ENCODE data around the gene BTBD19. TPM values are rescaled to one million over a fixed set of nuclear protein-coding genes. Genes with fewer than 3 reads are reported as not detected.

BTBD19 gene
- total RNA-seq, 2 experiments from 2014 or later = 0.44 to 2.0 TPM

- Histone ChIP-seq H3K9me2 (ENCODE audit: insufficient read depth, low read length) (no peaks in the 10 kb centered on the region), H2AFZ (ENCODE audit: low read length) (no peak overlapping the region), H4K20me1 (ENCODE audit: insufficient read depth, low read length) (no peaks in the 10 kb centered on the region), H3K36me3 (ENCODE audit: insufficient read depth, low read length) (0 out of 2 replicates have a peak, but pooled peaks cover 7% of the 10 kb centered on the region), H3K4me1 (ENCODE audit: insufficient read depth, low read length, poor library complexity, severe bottlenecking) (peaks cover 9% of the 10 kb centered on the region), H3K27ac (ENCODE audit: low read depth, low read length, poor library complexity, severe bottlenecking) (no peak overlapping the region), H3K9me3 (ENCODE audit: low read length) (no peaks in the 10 kb centered on the region), H3K4me2 (ENCODE audit: low read length) (no peak overlapping the region), H3K4me3 (ENCODE audit: low read depth, low read length, poor library complexity, severe bottlenecking) (no peak overlapping the region), H3K79me2 (ENCODE audit: insufficient read depth, low read depth, low read length) (no peaks in the 10 kb centered on the region)
- POLR2A ChIA-PET = interaction anchor here (0.6 kb wide), 1 partner anchor 1850 kb away, joined by 3 read pairs; no protein-coding TSS in a partner anchor
- no peak for DNase-seq (ENCODE audit: low spot score)
- BruUV-seq (replicated peaks) = no TSS peak
- CTCF ChIA-PET (ENCODE audit: unreplicated experiment) = no interaction called here
- intact Hi-C loops (cut with micrococcal nuclease; ENCODE audit: unreplicated experiment) = no loop called here
- TF ChIP-seq EZH2phosphoT487 (IDR thresholded peaks at IDR 0.05; ENCODE audit: borderline replicate concordance, low read depth, low read length) = no peak
- TF ChIP-seq, protein P1, sequence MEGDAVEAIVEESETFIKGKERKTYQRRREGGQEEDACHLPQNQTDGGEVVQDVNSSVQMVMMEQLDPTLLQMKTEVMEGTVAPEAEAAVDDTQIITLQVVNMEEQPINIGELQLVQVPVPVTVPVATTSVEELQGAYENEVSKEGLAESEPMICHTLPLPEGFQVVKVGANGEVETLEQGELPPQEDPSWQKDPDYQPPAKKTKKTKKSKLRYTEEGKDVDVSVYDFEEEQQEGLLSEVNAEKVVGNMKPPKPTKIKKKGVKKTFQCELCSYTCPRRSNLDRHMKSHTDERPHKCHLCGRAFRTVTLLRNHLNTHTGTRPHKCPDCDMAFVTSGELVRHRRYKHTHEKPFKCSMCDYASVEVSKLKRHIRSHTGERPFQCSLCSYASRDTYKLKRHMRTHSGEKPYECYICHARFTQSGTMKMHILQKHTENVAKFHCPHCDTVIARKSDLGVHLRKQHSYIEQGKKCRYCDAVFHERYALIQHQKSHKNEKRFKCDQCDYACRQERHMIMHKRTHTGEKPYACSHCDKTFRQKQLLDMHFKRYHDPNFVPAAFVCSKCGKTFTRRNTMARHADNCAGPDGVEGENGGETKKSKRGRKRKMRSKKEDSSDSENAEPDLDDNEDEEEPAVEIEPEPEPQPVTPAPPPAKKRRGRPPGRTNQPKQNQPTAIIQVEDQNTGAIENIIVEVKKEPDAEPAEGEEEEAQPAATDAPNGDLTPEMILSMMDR (conservative IDR thresholded peaks at IDR 0.05; ENCODE audit: low read length) = no peak
These were observed 39.5 kb downstream of the BTBD19 start for GRCh38 chr1:44847845-44848244.

GRCh38 chr1:44848456-44849181 lies 40.3 kb downstream of the BTBD19 start:
- TF ChIP-seq, protein P1 (conservative IDR thresholded peaks at IDR 0.05; ENCODE audit: low read length) = no peak
- no peak for TF ChIP-seq EZH2phosphoT487 (IDR thresholded peaks at IDR 0.05; ENCODE audit: borderline replicate concordance, low read depth, low read length)
- intact Hi-C loops (cut with micrococcal nuclease; ENCODE audit: unreplicated experiment) = no loop called here
- CTCF ChIA-PET (ENCODE audit: unreplicated experiment) = interaction anchor here (0.5 kb wide), 1 partner anchor 164 kb away, joined by 17 read pairs; no protein-coding TSS in a partner anchor
- no TSS peak for BruUV-seq (replicated peaks)
- POLR2A ChIA-PET = no interaction called here
- Histone ChIP-seq H3K27ac (ENCODE audit: low read depth, low read length, poor library complexity, severe bottlenecking) (no peak overlapping the region), H3K9me2 (ENCODE audit: insufficient read depth, low read length) (no peaks in the 10 kb centered on the region), H4K20me1 (ENCODE audit: insufficient read depth, low read length) (no peaks in the 10 kb centered on the region), H3K4me2 (ENCODE audit: low read length) (no peak overlapping the region), H3K4me3 (ENCODE audit: low read depth, low read length, poor library complexity, severe bottlenecking) (no peak overlapping the region), H3K36me3 (ENCODE audit: insufficient read depth, low read length) (0 out of 2 replicates have a peak, but pooled peaks cover 7% of the 10 kb centered on the region), H3K4me1 (ENCODE audit: insufficient read depth, low read length, poor library complexity, severe bottlenecking) (peaks cover 9% of the 10 kb centered on the region), H3K9me3 (ENCODE audit: low read length) (no peaks in the 10 kb centered on the region), H2AFZ (ENCODE audit: low read length) (no peak overlapping the region), H3K79me2 (ENCODE audit: insufficient read depth, low read depth, low read length) (no peaks in the 10 kb centered on the region)
- DNase-seq (ENCODE audit: low spot score) = no peak

GRCh38 chr1:44849575-44850132 lies 41.3 kb downstream of the BTBD19 start:
- Histone ChIP-seq H3K79me2 (ENCODE audit: insufficient read depth, low read depth, low read length) (no peaks in the 10 kb centered on the region), H3K4me2 (ENCODE audit: low read length) (no peak overlapping the region), H3K27ac (ENCODE audit: low read depth, low read length, poor library complexity, severe bottlenecking) (no peak overlapping the region), H3K9me3 (ENCODE audit: low read length) (no peaks in the 10 kb centered on the region), H3K36me3 (ENCODE audit: insufficient read depth, low read length) (0 out of 2 replicates have a peak, but pooled peaks cover 7% of the 10 kb centered on the region), H4K20me1 (ENCODE audit: insufficient read depth, low read length) (no peaks in the 10 kb centered on the region), H2AFZ (ENCODE audit: low read length) (no peak overlapping the region), H3K4me1 (ENCODE audit: insufficient read depth, low read length, poor library complexity, severe bottlenecking) (peaks cover 9% of the 10 kb centered on the region), H3K9me2 (ENCODE audit: insufficient read depth, low read length) (no peaks in the 10 kb centered on the region), H3K4me3 (ENCODE audit: low read depth, low read length, poor library complexity, severe bottlenecking) (no peak overlapping the region)
- intact Hi-C loops (cut with micrococcal nuclease; ENCODE audit: unreplicated experiment) = no loop called here
- DNase-seq (ENCODE audit: low spot score) = no peak
- TF ChIP-seq, protein P1 (conservative IDR thresholded peaks at IDR 0.05; ENCODE audit: low read length) = no peak
- no peak for TF ChIP-seq EZH2phosphoT487 (IDR thresholded peaks at IDR 0.05; ENCODE audit: borderline replicate concordance, low read depth, low read length)
- no TSS peak for BruUV-seq (replicated peaks)
- CTCF ChIA-PET (ENCODE audit: unreplicated experiment) = interaction anchor here (0.5 kb wide), 1 partner anchor 163 kb away, joined by 17 read pairs; no protein-coding TSS in a partner anchor
- POLR2A ChIA-PET = no interaction called here
